ENCODE data around the gene ZBTB49. TPM values are rescaled to one million over a fixed set of nuclear protein-coding genes. Genes with fewer than 3 reads are reported as not detected.

Gene ZBTB49
- total and polyA plus RNA-seq, 2 of the 13 experiments (the other 11 are each of a cell fraction or from before 2014, with no cell fraction given), result 3.3 to 4.3 TPM

DNA sequence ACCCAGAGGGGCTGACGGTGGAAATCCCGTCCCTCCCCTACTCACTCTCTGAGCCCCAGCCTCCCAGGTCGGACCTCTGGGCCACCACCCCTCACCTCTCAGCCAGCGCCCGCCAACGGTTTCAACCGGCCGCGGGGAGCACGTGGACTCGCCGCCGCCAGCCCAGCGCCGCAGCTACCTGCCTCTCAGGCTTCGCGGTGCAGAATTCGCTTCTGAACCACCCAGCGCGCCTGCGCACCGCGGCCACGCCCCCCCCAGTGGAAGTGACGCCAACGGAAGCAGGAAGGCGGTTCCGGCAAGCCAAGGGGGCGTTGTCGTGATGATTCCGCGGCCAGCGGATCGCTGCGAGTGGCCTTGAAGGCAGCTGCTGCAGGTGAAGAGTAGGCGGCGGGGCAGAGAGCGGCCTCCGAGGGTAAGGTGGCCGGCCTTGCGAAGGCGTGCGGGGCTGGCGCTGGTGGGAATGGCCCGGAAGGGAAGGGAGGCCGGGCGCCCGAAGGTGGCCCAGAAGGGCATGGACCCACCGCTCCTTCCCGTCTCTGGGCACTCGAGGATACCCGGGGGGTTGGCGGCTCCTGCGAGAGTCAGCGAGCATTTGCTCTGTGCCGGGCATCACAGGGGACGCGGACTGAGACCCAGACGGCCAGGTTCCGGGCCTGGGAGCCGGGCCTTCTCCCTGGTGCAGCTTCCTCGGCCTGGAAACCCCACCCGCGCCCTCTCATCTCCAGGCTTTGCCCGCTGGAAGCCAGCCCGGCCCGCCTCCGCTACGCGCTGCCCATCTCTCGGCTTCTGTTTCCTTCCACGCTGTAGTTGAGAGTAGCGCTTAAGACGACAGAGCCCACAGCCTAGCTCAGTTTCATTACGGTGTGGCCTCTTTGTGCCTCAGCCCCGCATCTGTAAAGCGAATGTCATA is at the start of gene ZBTB49, which contains the start of gene LYAR (continued):
- TF ChIP-seq, protein P1, sequence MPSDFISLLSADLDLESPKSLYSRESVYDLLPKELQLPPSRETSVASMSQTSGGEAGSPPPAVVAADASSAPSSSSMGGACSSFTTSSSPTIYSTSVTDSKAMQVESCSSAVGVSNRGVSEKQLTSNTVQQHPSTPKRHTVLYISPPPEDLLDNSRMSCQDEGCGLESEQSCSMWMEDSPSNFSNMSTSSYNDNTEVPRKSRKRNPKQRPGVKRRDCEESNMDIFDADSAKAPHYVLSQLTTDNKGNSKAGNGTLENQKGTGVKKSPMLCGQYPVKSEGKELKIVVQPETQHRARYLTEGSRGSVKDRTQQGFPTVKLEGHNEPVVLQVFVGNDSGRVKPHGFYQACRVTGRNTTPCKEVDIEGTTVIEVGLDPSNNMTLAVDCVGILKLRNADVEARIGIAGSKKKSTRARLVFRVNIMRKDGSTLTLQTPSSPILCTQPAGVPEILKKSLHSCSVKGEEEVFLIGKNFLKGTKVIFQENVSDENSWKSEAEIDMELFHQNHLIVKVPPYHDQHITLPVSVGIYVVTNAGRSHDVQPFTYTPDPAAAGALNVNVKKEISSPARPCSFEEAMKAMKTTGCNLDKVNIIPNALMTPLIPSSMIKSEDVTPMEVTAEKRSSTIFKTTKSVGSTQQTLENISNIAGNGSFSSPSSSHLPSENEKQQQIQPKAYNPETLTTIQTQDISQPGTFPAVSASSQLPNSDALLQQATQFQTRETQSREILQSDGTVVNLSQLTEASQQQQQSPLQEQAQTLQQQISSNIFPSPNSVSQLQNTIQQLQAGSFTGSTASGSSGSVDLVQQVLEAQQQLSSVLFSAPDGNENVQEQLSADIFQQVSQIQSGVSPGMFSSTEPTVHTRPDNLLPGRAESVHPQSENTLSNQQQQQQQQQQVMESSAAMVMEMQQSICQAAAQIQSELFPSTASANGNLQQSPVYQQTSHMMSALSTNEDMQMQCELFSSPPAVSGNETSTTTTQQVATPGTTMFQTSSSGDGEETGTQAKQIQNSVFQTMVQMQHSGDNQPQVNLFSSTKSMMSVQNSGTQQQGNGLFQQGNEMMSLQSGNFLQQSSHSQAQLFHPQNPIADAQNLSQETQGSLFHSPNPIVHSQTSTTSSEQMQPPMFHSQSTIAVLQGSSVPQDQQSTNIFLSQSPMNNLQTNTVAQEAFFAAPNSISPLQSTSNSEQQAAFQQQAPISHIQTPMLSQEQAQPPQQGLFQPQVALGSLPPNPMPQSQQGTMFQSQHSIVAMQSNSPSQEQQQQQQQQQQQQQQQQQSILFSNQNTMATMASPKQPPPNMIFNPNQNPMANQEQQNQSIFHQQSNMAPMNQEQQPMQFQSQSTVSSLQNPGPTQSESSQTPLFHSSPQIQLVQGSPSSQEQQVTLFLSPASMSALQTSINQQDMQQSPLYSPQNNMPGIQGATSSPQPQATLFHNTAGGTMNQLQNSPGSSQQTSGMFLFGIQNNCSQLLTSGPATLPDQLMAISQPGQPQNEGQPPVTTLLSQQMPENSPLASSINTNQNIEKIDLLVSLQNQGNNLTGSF (CRISPR knock-in tag; IDR thresholded peaks at IDR 0.05), result peak; percentile 62; the same call in 1 of the 2 replicates
- TF ChIP-seq ZNF574 (CRISPR knock-in tag; IDR thresholded peaks at IDR 0.05) (peak; percentile 87), ZNF317 (CRISPR knock-in tag; IDR thresholded peaks at IDR 0.05) (no peak), ZZZ3 (CRISPR knock-in tag; IDR thresholded peaks at IDR 0.05; ENCODE audit: borderline replicate concordance) (no peak; the same call in 1 of the 2 replicates), ZBTB34 (CRISPR knock-in tag; IDR thresholded peaks at IDR 0.05) (0 out of 2 replicates have a peak, but pooled peaks have one; percentile 34), KAT7 (CRISPR knock-in tag; IDR thresholded peaks at IDR 0.05; ENCODE audit: borderline replicate concordance) (peak; percentile 60; the same call in 1 of the 2 replicates), DDIT3 (CRISPR knock-in tag; IDR thresholded peaks at IDR 0.05) (no peak), REXO4 (CRISPR knock-in tag; IDR thresholded peaks at IDR 0.05; ENCODE audit: borderline replicate concordance) (no peak), ZBTB37 (CRISPR knock-in tag; IDR thresholded peaks at IDR 0.05) (no peak), SRF (IDR thresholded peaks at IDR 0.05; ENCODE audit: low read depth, low read length) (no peak)
- TF ChIP-seq, protein P2, sequence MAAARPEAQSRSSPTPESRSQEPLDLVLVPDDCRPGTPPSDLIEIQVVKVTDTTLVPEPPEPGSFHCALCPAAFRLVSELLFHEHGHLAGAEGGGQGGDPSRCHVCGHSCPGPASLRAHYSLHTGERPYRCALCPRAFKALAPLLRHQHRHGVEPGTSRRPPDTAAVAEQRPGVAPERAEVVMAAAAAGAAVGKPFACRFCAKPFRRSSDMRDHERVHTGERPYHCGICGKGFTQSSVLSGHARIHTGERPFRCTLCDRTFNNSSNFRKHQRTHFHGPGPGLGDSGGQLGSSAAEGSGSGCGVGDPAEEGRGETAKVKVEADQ (CRISPR knock-in tag; IDR thresholded peaks at IDR 0.05; ENCODE audit: borderline replicate concordance), result peak; percentile 78
- TF ChIP-seq, protein P3, sequence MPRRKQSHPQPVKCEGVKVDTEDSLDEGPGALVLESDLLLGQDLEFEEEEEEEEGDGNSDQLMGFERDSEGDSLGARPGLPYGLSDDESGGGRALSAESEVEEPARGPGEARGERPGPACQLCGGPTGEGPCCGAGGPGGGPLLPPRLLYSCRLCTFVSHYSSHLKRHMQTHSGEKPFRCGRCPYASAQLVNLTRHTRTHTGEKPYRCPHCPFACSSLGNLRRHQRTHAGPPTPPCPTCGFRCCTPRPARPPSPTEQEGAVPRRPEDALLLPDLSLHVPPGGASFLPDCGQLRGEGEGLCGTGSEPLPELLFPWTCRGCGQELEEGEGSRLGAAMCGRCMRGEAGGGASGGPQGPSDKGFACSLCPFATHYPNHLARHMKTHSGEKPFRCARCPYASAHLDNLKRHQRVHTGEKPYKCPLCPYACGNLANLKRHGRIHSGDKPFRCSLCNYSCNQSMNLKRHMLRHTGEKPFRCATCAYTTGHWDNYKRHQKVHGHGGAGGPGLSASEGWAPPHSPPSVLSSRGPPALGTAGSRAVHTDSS (CRISPR knock-in tag; conservative IDR thresholded peaks at IDR 0.05), result no peak
